ENCODE measurements around the gene CFAP53. TPM values are rescaled to one million over a fixed set of nuclear protein-coding genes. Genes with fewer than 3 reads are reported as not detected.

The CFAP53 gene
- total RNA-seq, 1 donor: under 0.01 TPM

DNA sequence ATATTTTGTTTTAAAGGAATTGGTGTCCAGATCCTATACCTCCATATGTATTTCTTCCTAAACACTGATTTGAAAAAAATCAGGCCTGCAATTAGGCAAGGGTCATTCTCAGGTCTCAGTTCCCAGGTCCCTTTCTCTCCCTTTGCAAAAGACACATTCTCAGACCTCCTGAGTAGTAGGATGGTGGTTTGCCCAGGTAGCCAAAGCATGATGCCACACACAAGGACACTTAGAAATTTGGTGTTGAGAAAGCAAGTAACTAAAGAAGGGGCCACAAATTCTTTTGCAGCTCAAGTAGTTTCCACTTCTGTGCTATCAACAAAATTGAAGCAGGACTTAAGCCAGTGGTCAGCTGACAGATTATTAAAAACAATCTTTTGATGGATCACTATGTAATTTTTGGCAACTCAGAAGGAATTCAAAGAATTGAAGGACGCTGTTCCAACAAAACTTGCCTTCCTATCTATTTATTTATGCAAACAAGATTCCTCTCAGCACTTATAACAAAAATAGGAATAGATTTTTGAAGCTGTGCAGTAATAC lies 64.7 kb downstream of the CFAP53 start:
- DNase-seq (ENCODE audit: low read depth): no peak
- TF ChIP-seq, protein P1, sequence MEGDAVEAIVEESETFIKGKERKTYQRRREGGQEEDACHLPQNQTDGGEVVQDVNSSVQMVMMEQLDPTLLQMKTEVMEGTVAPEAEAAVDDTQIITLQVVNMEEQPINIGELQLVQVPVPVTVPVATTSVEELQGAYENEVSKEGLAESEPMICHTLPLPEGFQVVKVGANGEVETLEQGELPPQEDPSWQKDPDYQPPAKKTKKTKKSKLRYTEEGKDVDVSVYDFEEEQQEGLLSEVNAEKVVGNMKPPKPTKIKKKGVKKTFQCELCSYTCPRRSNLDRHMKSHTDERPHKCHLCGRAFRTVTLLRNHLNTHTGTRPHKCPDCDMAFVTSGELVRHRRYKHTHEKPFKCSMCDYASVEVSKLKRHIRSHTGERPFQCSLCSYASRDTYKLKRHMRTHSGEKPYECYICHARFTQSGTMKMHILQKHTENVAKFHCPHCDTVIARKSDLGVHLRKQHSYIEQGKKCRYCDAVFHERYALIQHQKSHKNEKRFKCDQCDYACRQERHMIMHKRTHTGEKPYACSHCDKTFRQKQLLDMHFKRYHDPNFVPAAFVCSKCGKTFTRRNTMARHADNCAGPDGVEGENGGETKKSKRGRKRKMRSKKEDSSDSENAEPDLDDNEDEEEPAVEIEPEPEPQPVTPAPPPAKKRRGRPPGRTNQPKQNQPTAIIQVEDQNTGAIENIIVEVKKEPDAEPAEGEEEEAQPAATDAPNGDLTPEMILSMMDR (IDR thresholded peaks at IDR 0.05; ENCODE audit: insufficient read depth, low read depth, low read length): no peak

DNA sequence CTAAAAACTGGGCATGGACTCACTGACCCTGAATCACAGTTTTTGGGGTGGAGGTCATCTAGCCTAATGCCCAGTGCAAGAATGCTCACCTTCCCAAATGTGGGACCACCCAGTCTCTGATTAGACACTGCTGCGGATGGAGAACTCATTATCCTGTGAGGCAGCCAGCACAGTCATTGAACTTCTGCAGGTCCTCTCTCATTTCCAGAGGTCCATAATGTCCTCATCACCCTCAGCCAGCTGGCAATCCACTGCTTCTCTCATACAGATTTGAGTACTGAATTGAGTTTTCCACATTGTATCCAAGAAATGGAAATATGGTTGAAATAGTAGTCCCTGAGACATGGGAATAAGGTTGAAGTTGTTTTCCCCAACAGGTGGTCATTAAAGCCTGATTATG lies 66.4 kb downstream of the CFAP53 start:
- TF ChIP-seq, protein P1 (IDR thresholded peaks at IDR 0.05; ENCODE audit: insufficient read depth, low read depth, low read length): no peak
- H3K4me3 ChIP-seq (ENCODE audit: low read depth, low read length): no peak overlapping the region
- no peak for DNase-seq (ENCODE audit: low read depth)

More for the DNA sequence above, 64.7 kb downstream of the CFAP53 start:
- no peak overlapping the region for H3K4me3 ChIP-seq (ENCODE audit: low read depth, low read length)

DNA sequence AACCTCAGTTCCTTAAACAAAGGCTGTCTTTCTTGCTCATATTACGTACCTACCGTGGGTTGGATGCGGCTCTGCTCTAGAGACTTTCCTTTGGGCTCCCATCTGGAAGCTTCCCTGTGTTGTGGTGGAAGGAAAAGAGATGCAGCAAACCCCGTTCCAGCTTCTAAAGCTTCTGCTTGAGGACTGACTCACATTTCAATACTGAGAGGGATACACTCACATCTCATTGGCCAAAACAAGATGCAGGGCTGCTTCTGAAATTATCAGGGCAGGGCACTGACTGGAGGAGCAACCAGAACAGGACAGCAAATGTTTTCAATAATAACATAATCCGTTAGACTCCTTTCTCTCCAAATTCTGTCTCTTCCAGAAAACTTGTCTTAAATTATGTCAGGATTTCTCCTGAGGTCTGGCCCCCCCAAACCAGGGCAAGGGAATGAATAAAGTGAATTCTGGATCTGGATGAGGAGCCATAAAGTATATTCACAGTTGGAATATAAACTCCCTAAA lies 66.9 kb downstream of the CFAP53 start:
- TF ChIP-seq, protein P1 (IDR thresholded peaks at IDR 0.05; ENCODE audit: insufficient read depth, low read depth, low read length): no peak
- DNase-seq (ENCODE audit: low read depth): no peak

DNA sequence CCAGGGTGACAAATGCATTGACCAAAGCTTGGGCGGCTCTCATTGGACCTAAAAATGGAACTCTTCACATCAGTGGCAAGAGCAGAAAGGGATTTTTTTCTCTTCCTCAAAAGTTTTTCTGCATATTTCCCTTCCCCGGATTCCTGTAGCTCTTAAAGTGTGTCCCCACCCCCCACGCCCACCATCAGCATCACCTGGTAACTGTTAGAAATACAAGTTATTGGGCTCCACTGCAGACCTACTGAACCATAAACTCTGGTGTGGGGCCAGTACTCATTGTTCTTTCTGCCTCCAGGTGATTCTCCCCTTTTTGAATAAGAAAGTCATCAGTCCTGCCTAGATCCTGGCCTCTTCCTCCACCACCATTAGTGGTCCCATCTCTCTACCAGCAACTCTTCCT lies 70.0 kb downstream of the CFAP53 start:
- TF ChIP-seq, protein P1 (IDR thresholded peaks at IDR 0.05; ENCODE audit: insufficient read depth, low read depth, low read length): no peak
- no peak for DNase-seq (ENCODE audit: low read depth)
- H3K4me3 ChIP-seq (ENCODE audit: low read depth, low read length): no peak overlapping the region

More for the DNA sequence above, 66.9 kb downstream of the CFAP53 start:
- no peak overlapping the region for H3K4me3 ChIP-seq (ENCODE audit: low read depth, low read length)

DNA sequence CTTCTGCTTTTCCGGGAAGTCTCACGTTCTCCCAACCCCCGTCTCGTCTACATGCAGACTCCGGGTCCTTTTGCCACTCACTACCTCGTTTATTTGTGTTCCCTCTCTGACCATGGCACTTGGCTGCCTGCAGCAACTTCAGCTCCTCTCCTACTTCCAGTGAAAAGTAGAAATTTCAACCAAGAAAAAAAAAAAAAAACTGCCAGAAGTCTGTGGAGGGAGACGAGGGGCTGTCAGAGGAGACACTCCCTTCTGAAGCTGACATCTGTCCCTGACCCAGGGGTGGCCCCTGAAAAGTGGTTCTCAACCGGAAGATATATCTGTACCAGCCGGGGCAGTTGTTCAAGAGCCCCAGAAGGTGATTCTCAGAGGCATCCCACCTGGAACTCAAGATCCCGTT lies 70.6 kb downstream of the CFAP53 start:
- DNase-seq (ENCODE audit: low read depth): no peak
- no peak overlapping the region for H3K4me3 ChIP-seq (ENCODE audit: low read depth, low read length)
- TF ChIP-seq, protein P1 (IDR thresholded peaks at IDR 0.05; ENCODE audit: insufficient read depth, low read depth, low read length): no peak

DNA sequence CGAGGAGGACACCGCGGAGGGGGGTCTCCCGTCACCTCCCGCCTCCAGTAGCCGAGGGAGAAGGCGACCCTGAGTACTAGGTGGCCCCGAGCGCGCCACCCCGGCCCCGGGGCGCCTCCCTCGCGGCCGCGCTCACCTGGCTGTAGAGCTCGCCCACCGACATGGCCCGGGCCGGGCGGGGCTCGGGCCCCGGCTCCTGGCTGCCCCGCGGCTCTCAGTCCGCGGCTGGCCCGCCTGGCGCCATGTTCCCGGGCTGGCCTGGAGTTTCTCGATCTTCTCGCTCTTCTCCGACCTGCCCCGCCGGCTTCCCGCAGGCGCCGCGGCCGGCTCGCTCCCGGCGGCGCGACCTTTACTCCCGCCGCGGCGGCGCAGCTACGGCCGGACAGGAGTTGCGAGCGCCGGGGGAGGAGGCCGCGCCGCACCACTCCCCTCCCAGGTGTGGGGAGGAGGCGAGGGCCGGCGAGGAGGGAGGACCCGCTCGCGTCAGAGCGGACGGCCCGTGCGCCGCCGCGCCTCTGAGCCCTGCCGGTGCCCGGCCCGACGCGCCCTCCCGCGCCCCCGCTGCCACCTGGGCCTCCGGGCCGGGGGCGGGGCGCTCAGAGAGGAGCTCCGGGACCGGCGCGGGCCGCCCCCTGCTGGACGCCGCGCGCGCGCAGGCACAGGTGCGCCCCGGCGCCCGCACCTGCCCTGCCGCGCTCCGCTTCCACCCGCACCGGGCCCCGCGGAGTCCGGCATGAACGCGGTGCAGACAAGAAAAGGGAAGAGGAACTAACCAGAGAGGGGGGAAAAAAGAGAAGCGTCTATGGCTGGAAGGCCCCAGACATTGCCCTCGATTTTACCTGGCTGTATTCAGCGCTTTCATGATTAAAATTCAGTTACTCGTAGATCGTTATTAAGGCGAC lies 71.4 kb downstream of the CFAP53 start, which contains the start of gene MYO5B:
MYO5B (minus strand) TSS at position 517 of the 902 bp plus-strand sequence; CDS start at position 163, 354 bp downstream.
- H3K4me3 ChIP-seq (ENCODE audit: low read depth, low read length): no peak within 1 kb of the TSS
- TF ChIP-seq, protein P1 (IDR thresholded peaks at IDR 0.05; ENCODE audit: insufficient read depth, low read depth, low read length): no peak
- no peak for DNase-seq (ENCODE audit: low read depth)
